IPS-11a (cell line): Measurements from ENCODE around the gene ZNF385C.
A peak's percentile ranks its signal among the peaks of the same experiment; 100 is the strongest.

ENCODE experiments used
- H3K4me3 ChIP-seq: one replicate; pipeline ENCODE4 v1.5.1; 2013; ENCODE audit warnings: low read depth, low read length, control low read depth

Gene ZNF385C

GRCh38 chr17:42078396-42079043, 19.8 kb downstream of the ZNF385C start:
- no peak overlapping the region for H3K4me3 ChIP-seq

- no peak overlapping the region for H3K4me3 ChIP-seq
These were observed 20.5 kb downstream of the ZNF385C start for GRCh38 chr17:42077755-42078154.

- H3K4me3 ChIP-seq = no peak overlapping the region
These were observed 21.3 kb downstream of the ZNF385C start for GRCh38 chr17:42076797-42077559.

GRCh38 chr17:42075789-42076188, 22.5 kb downstream of the ZNF385C start:
- no peak overlapping the region for H3K4me3 ChIP-seq

- H3K4me3 ChIP-seq = peak overlapping the region; percentile 43
These were observed 25.7 kb downstream of the ZNF385C start for GRCh38 chr17:42072323-42073187.

GRCh38 chr17:42071810-42072209, 26.5 kb downstream of the ZNF385C start:
- H3K4me3 ChIP-seq = peak overlapping the region; percentile 43

- no peak overlapping the region for H3K4me3 ChIP-seq
These were observed 29.3 kb downstream of the ZNF385C start for GRCh38 chr17:42068979-42069378.

GRCh38 chr17:42067371-42068091, 30.7 kb downstream of the ZNF385C start:
- H3K4me3 ChIP-seq = no peak overlapping the region

- no peak overlapping the region for H3K4me3 ChIP-seq
These were observed 33.1 kb downstream of the ZNF385C start for GRCh38 chr17:42065201-42065600.

GRCh38 chr17:42062681-42063080, 35.6 kb downstream of the ZNF385C start:
- no peak overlapping the region for H3K4me3 ChIP-seq

GRCh38 chr17:42061646-42062487, 36.4 kb downstream of the ZNF385C start:
- no peak overlapping the region for H3K4me3 ChIP-seq

GRCh38 chr17:42060231-42060630, 38.0 kb downstream of the ZNF385C start:
- H3K4me3 ChIP-seq = no peak overlapping the region

- no peak overlapping the region for H3K4me3 ChIP-seq
These were observed 38.5 kb downstream of the ZNF385C start for GRCh38 chr17:42059815-42060214.

GRCh38 chr17:42058063-42058462, 40.2 kb downstream of the ZNF385C start:
- no peak overlapping the region for H3K4me3 ChIP-seq

GRCh38 chr17:42056635-42057034, 41.6 kb downstream of the ZNF385C start:
- no peak overlapping the region for H3K4me3 ChIP-seq

- no peak overlapping the region for H3K4me3 ChIP-seq
These were observed 42.8 kb downstream of the ZNF385C start for GRCh38 chr17:42055496-42055895.

- no peak overlapping the region for H3K4me3 ChIP-seq
These were observed 43.2 kb downstream of the ZNF385C start for GRCh38 chr17:42055027-42055426.

- H3K4me3 ChIP-seq = no peak overlapping the region
These were observed 44.4 kb downstream of the ZNF385C start for GRCh38 chr17:42053731-42054500.

GRCh38 chr17:42052346-42052877, 45.9 kb downstream of the ZNF385C start:
- H3K4me3 ChIP-seq = no peak overlapping the region
